AG10803 (cell line): ENCODE measurements around the gene NUP188.

Experiments
- DNase-seq: peaks from one replicate; pipeline ENCODE4 v3.0.0; 2010; ENCODE audit warnings: low read depth
- H3K4me3 ChIP-seq: 2 replicates; pipeline ENCODE4 v1.5.1; 2011; ENCODE audit warnings: mild to moderate bottlenecking, low read length, control low read depth
- TF ChIP-seq, protein P1 (sequence below): conservative IDR thresholded peaks from 2 replicates; pipeline ENCODE4 v1.5.1; 2011; ENCODE audit warnings: mild to moderate bottlenecking, low read length, control low read depth, inconsistent platforms

Gene NUP188

DNA sequence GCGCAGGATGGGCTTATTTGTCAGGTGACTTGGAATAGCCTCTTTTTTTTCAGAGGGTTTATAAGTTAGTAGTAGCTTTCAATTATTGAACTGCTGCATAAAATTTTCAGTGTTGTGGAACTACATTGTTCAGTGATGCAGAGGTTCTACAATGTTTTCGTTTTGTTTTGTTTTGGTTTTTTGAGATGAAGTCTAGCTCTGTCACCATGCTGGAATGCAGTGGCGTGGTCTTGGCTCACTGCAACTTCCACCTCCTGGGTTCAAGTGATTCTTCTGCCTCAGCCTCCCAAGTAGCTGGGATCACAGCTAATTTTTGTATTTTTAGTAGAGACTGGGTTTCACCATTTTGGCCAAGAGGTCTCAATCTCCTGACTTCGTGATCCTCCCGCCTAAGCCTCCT is 22.0 kb downstream of the NUP188 start:
- TF ChIP-seq, protein P1, sequence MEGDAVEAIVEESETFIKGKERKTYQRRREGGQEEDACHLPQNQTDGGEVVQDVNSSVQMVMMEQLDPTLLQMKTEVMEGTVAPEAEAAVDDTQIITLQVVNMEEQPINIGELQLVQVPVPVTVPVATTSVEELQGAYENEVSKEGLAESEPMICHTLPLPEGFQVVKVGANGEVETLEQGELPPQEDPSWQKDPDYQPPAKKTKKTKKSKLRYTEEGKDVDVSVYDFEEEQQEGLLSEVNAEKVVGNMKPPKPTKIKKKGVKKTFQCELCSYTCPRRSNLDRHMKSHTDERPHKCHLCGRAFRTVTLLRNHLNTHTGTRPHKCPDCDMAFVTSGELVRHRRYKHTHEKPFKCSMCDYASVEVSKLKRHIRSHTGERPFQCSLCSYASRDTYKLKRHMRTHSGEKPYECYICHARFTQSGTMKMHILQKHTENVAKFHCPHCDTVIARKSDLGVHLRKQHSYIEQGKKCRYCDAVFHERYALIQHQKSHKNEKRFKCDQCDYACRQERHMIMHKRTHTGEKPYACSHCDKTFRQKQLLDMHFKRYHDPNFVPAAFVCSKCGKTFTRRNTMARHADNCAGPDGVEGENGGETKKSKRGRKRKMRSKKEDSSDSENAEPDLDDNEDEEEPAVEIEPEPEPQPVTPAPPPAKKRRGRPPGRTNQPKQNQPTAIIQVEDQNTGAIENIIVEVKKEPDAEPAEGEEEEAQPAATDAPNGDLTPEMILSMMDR = no peak
- DNase-seq = peak; percentile 27
- no peak overlapping the region for H3K4me3 ChIP-seq

GRCh38 chr9:128972956-128973355 is 25.5 kb downstream of the NUP188 start:
- TF ChIP-seq, protein P1 = no peak
- DNase-seq = peak; percentile 50

DNA sequence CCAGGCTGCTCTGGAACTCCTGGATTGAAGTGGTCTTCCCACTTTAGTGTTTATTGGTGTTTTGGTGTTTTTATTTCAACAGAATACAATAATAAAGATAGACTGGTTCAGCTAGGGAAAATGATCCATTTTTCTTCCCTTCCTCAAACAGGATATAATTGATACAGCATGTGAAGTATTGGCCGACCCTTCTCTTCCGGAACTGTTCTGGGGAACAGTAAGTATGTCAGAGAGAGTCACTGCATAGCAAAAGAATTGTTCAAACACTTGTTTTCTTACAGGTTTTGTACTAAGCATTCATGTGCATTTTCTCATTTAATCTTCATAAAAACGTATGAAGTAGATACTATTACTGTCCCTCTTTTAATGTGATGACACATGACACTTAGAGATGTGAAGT is 31.6 kb downstream of the NUP188 start:
- no peak overlapping the region for H3K4me3 ChIP-seq
- DNase-seq = peak; percentile 58
- TF ChIP-seq, protein P1 = no peak

More at GRCh38 chr9:128972956-128973355, 25.5 kb downstream of the NUP188 start:
- H3K4me3 ChIP-seq = no peak overlapping the region

DNA sequence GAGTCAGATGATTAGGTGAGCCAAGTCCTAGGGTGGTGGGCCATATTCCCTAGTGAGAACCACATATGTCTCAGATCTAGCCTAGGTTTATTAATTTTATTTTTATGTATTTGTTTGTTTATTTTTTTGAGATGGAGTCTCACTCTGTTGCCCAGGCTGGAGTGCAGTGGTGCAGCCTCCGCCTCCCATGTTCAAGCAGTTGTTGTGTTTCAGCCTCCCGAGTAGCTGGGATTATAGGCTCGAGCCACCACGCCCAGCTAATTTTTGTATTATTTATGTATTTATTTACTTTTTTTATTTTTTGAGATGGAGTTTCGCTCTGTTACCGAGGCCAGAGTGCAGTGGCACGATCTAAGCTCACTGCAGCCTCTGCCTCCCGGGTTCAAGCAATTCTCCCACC is 36.0 kb downstream of the NUP188 start:
- no peak overlapping the region for H3K4me3 ChIP-seq
- TF ChIP-seq, protein P1 = no peak

DNA sequence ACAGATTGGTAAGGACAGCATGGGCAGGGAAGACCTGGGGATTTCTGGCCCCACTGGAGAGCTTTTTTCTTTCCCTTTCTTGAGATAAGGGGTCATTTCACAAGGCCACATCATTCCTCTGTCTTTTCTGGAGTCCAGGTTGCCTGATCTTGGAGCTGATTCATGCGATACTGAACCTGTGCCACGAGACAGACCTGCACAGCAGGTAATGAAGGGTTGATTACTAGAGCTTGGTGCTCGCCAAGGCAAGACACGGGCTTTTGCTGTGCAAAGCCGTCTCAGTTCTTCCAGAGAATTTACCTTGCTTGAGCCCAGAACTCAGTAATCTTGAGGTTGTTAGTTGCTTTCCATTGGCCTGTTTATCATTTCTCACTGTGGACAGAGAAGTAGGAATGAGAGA is 39.2 kb downstream of the NUP188 start:
- no peak for DNase-seq
- no peak overlapping the region for H3K4me3 ChIP-seq
- TF ChIP-seq, protein P1 = no peak

More for the DNA sequence above, 36.0 kb downstream of the NUP188 start:
- no peak for DNase-seq

GRCh38 chr9:128987805-128988204 is 40.3 kb downstream of the NUP188 start:
- H3K4me3 ChIP-seq = peak overlapping the region; percentile 36
- peak; percentile 91 for DNase-seq
- TF ChIP-seq, protein P1 = peak; percentile 15; the same call in 1 of the 2 replicates

- DNase-seq = peak; percentile 11
- TF ChIP-seq, protein P1 = peak; percentile 30; the same call in 1 of the 2 replicates
- no peak overlapping the region for H3K4me3 ChIP-seq
Observed at GRCh38 chr9:128992995-128993394, 45.5 kb downstream of the NUP188 start.
